Measurements from ENCODE around the gene GTPBP8.
"Not testable (repeated sequence)": the region's sequence is repeated elsewhere in the genome, so short reads cannot be mapped to it uniquely, and the experiment has no call there.

GTPBP8 gene

DNA sequence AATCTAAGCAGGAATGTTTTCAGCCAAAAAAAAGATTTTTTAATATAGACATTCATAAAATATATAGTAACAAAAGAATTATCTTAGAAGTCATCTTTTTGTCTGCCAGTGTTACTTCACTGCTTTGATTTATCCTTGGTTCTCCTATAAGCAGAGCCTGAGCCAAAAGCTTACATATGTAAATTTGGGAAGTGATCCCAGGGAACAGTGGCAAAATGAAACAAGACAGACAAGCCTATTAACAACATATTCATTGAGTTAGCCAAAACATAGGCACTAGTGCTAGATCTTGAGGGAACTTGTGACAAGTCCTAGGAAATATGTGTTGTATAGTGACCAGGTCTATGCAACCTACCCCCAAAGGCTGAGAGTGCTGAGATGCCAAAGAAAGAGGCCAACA is 11.3 kb downstream of the GTPBP8 start:
- DNase-seq = no peak

DNA sequence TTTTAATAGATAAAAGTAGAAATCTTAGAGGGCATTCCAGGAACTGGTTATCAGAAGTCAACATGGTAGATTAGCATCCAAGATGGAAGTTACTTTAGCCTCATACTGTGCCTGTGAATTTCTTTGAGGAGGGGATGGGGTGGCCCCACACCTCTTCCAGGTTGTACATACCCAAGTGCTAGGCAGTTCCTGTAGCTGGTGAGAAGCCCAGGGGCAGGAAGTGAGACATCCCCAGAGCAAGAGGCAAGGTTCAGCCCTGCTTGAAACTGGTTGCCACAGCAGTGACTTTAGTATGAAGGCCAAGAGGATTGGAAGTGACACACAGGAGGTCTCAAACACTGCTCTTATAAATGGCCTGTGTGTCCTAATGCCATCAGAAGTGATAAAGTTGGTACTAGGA is 11.9 kb downstream of the GTPBP8 start:
- DNase-seq = peak; percentile 70

DNA sequence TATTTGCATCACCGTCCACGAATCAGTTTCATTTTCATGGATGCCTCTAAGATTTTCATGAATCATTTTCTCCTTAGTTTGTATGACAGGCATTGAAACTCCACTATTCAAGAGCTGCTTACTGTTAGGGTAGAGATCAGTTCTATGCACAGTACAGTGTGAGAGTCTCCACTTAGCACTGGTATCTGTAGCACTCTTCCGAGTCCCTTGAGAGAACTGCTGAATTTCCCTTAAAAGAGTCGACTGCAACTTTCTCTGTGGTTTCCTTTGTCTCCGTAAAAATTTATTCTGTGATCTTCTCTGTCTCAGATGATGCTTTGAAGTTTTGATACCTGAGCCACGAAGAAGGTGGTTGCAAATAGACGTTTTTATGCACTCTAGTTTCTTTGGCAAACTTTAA is 14.8 kb downstream of the GTPBP8 start:
- peak; percentile 65 for DNase-seq

DNA sequence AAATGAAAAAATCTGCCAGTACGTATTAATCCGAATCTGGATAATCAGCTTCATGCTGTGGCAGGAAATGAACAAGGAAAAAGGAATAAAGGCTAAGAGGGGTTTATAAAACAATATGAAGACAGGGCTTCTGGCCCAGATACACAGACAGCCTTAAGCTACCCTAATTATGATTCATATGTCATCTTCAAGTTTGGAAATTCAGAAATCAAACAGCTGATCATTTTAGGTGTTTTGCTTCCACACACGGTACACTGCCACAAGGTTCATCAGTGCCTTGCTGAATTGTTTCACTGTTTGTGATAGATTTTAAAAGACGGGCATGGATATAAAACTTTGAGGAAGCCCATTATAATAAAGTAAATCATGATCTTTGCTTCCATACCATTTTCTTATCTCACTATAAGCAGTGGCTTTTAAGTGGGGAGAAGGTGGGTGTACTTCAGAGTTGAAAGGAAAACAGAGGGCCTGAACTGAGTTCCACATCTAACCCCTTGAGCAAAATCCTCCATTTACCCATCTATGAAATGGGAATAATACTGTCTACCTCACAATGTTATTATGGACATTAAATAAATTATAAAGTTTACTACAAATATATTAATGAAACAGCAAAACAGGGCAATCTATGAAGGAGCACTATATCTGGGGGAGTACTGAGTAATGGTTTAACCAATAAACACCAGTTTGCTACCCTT is 15.7 kb downstream of the GTPBP8 start:
- DNase-seq = no peak

DNA sequence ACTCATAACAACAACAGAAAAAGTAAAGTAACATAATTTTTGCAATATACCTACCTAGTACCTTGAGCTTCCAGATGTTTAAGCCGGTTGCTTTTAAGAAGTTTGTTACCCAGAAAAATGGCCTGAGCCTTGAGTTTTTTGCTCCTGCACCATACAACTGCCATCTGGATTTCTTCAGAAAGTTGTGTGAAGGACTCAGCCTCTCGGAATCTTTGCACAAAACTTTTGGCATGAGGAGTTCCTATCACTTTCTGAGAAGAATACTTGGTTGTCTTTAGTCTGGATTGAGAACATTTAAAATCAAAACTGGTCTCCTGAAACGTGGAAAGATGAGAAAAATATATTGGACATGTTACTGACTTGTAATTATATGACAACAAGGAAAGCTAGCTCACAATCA is 17.3 kb downstream of the GTPBP8 start:
- DNase-seq = no peak

DNA sequence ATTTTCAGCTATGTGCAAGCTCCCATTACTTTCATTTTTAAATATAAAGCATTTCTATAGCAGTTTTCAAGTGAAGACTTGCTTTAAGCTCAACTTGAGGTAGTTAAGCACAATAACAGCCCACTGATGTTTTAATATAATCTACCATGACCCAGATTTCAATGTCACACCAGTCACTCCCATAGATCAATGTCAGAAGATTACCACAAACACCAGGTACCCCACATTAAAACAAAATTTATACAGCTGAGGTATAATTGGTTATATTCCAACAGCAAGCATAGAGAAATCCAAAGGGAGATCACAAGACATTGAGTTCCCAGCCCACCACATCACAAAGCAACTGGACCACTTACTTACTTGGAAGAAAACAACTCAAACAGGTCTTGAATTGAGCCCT is 22.8 kb downstream of the GTPBP8 start:
- DNase-seq = no peak

DNA sequence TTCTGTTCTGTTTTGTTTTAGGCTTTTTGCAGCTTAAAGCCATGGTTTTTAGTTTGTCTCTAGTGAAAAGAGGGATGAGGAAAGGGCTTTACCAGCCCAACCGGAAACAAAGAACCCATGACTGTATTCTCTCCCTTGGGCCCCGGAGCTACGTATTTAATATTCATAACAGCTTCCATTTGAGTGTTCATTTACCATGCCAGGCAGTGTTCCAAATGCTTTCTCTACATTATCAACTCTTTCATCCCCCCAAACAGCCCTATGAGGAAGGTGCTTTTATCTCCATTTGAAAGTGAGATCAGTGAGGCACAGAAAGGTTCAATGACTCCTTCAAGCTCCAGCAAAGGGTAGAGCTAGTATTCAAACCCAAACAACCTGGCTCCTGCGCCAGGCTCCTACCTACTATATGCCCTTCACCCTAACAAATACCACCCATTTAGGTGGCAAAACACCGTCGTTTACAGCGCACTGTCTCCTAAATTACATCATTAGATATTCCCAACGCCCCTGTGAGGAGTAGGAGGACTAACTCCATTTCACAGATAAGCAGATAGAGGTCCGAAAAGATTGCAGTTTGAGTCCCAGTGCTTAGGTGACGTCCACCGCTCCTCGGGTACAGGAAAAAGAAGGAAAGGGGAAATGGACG is 27.9 kb downstream of the GTPBP8 start:
- DNase-seq = peak; percentile 37

DNA sequence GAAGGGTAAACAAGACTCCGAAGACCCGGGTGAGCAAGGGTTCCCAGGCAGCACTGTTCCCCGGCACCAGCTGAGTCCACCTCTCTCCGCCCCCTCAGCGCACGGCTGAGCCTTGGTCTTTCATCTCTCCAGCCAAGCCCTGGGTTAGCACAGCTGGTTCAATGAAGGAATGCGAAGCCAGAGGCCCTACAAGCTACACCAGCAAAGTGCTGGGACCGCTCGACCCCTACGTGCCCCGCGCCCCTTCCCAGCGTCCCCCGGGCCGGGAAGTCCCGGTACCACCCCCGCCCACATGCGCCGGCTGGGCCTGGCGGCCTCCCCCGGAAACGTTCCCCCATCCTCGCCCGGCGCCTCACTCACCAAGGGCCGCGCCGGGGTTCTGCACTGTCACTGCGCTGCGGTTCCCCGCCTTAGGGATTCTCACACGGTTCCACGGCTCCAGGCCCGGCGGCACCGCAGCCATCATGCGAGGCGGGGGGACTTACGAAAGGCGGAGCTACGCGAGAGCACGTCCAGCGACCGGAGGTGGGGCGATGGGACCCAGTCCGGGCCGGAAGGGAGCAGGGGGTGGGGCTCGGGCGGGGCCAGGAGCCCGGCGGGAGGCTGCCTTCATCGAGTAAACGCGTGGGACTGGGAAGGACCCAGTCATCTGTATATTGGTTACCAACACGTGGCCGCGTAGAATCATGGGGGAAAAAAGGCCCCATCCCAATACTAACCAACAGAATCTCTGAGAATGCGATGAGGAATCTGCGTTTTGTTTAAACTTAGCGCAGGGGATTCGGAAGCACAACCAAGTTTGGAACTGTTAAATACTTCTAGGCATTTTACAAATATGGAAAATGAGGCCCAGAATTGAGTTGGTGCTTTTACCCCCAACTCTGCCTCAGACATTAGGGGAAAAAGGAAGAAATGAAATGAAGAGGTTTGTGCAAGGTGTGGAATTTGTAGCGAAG is 28.7 kb downstream of the GTPBP8 start:
- DNase-seq = peak; percentile 93

DNA sequence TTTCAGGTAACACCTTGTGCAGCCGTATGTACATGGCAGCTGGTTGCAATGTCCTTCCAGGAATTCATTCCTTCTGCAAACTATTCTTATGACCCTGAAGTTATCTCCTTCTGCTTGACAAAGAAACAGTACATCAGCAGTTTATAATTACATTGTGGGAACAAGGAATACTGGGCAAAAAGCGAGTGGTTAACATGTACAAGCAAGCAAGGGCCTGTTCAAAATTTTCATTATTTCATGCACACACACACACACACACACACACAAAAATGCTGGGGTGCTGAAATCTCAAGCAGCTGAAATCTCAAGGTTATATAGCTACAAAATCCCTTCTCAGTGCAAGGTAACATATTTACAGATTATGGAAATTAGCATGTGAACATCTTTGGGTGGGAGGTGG is 30.7 kb downstream of the GTPBP8 start:
- DNase-seq = no peak

DNA sequence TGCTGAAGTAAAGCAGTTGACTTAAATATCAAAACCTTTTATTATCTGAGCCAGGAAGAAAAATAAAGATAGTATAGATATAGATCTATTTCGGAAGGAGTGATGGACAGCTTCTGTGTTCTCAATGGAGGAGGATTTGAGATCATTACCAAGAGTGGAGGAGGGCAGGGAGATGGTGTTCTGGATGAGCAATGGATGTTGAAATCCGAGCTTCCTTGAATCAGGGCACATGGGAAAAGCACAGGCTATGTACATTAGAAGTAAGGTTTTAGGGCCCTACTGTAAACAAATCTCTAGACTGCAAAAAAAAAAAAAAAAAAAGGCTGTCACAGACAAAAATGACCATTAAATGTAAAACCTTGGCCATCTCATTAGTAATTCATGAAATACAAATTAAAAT is 43.2 kb downstream of the GTPBP8 start:
- DNase-seq = no peak

DNA sequence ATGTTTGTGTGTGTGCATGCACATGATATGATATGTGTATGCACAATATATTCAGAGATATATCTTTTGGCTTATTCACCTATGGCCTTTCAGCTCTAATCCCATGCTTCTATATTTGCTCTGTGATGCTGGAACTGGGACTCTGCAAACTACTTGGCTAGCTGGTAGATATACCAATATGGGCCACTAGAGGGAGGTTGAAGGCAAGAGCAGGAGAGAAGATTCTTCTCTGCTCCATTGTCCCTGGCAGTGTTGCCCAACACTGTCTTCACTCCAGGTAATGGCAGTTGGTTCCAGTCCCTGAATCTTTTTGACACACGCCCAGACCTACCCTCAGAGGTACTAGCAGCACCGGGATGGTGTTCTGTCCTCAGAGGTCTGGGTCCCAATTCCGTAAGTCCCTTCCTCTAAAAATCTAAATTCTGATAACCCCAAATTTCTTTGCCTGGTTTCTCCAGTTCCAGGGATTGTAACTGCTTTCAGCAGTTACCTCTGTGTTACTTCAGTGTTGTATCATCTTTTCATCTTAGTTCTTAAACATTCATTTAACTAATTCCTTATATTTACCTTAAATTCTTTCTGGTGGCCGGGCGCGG is 44.7 kb downstream of the GTPBP8 start:
- peak; percentile 70 for DNase-seq

DNA sequence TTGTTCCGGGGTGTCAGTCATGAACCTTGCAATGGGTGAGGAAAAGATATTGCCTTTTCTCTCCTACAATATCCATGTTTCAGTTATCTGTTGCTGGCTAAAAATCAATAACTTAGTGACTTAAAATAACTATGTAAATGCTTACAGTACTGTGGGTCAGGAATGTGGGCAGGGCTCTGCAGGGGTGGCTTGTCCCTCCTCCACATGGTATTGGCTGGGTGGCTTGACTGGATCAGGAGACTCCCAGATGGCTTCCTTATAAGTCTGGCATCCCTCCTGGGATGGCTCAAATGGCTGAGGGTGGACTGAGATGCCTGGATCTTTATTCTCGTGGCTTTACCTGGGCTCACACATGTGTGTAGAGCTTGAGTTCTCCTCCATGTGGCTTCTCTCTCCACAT is 47.5 kb downstream of the GTPBP8 start:
- DNase-seq = no peak

DNA sequence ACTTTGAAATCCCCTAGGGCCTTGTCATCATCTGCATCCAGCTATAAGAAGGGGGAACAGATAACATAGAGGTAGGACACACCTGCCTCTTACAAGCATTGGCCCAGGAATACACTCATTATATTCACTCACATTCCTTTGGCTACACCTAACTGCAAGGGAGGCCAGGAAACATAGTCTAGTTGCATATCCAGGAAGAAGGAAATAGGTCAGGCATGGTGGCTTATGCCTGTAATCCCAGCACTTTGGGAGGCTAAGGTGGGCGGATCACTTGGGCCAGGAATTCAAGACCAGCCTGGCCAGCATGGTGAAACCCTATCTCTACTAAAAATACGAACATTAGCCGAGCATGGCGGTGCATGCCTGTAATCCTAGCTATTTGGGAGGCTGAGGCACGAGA is 48.8 kb downstream of the GTPBP8 start:
- no peak for DNase-seq

DNA sequence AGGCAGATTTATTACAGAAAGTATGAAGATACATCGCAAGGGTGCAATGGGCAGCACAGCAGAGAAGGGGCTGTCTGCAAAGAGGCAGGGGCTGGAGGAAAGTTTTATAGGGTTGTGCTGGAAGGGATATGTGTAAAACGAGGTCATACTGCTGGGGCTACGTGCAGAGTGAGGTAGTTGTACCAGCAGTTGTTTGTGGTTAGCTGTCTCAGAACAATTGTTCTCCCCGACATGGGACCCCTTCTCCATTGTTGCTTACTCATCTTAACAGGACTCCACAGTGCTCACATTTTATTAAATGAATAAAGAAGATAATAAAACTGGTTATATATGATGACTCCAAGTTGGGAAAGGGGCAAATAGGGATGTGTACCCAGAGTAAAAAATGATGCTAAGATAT is 49.4 kb downstream of the GTPBP8 start:
- DNase-seq = no peak

DNA sequence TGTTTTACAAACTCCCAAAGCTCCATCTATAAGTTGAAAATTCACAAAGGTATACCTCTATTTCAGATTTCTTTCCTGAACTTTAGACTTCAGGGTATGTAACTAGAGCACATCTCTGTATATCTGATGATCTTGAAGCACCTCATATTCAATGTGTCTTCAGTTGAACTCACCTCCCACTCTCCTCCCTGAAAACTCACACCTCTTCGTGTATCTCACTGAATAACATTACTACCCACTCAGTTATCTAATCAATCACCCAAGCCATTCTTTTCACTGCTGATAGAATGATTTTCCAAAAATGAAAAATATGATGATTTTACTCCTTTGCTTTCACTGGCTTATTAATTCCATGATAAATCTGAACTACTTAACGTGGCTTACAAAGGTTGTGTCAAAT is 52.9 kb downstream of the GTPBP8 start:
- no peak for DNase-seq

DNA sequence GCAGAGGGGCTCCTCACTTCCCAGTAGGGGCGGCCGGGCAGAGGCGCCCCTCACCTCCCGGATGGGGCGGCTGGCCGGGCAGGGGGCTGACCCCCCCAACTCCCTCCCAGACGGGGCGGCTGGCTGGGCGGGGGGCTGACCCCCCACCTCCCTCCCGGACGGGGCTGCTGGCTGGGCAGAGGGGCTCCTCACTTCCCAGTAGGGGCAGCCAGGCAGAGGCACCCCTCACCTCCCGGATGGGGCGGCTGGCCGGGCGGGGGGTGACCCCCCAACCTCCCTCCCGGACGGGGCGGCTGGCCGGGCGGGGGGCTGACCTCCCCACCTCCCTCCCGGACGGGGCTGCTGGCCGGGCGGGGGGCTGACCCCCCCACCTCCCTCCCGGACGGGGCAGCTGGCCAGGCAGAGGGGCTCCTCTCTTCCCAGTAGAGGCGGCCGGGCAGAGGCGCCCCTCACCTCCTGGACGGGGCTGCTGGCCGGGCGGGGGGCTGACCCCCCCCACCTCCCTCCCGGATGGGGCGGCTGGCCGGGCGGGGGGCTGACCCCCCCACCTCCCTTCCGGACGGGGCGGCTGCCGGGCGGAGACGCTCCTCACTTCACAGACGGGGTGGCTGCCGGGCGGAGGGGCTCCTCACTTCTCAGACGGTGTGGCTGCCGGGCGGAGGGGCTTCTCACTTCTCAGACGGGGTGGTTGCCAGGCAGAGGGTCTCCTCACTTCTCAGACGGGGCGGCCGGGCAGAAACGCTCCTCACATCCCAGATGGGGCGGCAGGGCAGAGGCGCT is 55.6 kb downstream of the GTPBP8 start:
- not testable (repeated sequence) for DNase-seq

DNA sequence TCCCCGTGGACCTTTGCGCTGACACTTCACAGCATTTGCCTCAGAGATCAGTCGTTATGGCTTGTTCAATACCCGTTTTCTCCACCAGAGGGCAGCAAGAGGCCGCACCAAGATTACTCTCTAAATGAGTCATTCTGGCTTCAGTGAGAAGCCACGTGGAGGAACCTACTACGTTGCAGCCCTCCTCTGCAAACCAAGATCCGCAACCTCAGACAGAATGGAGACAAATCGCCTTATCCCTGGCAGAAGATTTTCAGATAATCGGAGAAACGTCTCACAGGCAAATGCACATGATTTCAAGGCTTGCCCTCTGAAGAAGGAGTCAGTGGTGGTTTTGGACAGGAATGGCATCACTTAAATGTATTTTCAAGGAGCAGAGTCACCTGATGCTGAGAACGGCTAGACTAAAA is 60.5 kb downstream of the GTPBP8 start:
- DNase-seq = peak; percentile 92
